Stimulated activated CD8-positive, alpha-beta memory T cell treated with anti-CD3 and anti-CD28 coated beads, Interleukin-12 subunit alpha, Interleukin-12 subunit beta, amount 100 ng/mL, for 24 hours (primary cell): ENCODE data around the gene INSC.

Experiments
- DNase-seq: peaks from one replicate; pipeline ENCODE4 v3.0.0-alpha.2; 2020; ENCODE audit errors: extremely low read depth

Gene INSC

DNA sequence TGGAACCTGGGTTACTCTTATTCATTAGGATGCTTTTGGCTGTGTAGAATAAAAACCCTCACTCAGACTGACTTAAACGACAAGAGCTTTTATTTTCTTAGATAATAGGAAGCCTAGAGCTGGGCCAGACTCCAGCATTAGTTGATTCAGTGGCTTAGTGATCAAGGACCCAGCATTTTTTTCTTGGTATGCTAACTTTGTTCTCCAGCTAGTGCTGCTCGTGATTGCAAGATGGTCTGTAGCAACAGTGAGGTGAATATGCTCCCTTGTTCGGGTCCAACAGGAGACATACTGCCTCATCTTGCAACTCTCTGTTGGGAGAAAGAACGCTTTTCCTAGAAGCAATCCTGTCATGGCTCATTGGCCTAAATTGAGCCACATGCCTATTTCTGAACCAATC, 33.4 kb downstream of the INSC start:
- no peak for DNase-seq

DNA sequence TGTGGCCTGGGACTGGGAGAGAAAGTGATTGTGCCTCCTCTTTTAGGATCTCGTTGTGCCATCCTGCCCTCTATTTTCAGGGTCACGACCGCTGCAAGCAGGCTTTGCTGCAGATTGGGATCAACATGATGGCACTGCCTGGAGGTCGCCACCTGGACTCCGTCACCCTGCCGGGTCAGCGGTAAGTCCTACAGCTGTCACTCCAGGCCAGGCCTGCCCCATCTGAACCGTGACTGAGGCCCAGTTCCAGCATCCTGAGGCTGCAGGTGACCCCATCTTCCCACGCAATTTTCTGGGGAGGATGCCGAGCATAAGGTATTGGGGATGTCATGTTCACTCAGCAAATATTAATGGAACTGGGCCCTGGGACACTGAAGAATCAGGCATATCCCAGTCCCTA, 34.3 kb downstream of the INSC start:
- DNase-seq = no peak

DNA sequence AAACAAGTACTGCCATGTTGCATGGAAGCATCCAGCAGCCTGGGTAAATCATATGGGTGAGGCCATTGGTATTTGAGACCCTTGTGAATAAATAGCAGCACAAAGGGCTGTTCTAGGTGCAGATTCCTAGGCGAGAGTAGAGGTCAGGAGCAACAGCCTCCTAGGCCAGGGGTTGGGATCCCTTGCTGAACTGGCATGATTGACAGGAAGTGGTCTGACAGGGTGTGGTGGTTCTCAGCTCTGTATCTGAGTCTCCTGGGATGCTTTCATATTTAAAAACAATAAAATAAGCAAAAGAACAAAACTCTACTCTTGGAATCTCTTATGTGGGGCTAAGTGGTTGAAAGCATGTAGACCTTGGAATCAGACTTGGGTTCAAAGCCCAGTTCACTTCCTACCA, 35.8 kb downstream of the INSC start:
- no peak for DNase-seq

DNA sequence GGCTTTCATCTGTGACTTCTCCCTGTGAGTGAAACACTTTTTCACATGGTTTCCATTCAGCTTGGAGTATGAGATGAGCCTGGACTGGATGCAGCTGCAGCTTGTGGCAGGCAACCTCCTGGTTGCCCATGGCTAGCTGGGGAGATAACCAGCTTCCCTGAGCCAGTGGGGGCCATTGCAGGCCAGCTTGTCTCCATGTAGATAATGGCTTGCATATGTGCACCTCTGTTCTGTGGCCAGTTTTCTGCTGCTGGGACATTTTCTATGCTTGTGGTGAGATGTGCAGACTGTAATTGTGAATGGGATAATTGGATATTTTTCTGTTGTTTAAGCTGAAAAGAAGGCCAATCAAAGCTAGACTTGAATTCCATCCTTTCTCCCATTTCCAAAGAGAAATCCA, 38.5 kb downstream of the INSC start:
- no peak for DNase-seq

DNA sequence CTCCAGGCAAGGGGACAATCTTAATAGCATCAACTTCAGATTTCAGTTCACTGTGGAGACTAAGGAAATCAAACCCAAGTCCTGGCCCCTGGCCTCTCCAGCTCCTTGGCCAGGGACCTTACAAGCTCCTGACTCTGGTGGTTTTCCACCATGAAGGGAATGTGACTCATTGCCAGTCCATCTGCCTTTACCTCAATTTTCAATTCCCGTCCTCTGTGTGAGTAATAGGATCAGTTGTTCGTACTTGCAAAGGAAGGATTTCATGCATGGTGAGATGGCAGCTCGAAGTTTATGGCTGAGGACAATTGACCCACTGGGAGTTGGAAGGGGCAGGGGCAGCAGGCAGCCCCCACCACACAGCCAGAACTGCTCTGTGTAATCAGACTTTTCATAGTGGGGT, 42.5 kb downstream of the INSC start:
- DNase-seq = no peak

DNA sequence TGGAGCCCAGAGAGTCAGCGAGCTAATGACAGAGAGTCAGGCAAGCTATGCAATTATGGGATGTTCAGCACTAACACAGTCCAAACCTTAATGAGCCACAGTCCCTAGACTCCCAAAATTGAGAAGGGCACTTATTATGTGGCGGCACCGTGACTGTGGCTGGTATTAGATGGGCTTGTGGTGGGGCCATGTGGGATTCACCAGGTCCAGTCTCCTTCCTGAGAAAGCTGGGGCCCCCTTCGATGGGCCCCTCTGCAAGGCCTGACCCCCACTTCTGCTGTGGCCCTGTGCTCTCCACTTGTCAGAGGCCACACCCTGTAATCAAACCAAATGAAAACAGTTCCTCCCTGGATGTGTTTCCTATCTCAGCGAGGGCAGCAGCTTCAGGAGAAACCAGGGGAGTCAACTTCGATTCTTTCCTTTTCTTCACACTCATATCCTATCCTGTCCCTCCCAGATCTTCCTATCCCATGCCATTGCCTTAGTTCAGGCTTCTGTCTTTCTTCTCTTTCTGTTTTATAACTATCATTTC, 42.9 kb downstream of the INSC start:
- DNase-seq = no peak

DNA sequence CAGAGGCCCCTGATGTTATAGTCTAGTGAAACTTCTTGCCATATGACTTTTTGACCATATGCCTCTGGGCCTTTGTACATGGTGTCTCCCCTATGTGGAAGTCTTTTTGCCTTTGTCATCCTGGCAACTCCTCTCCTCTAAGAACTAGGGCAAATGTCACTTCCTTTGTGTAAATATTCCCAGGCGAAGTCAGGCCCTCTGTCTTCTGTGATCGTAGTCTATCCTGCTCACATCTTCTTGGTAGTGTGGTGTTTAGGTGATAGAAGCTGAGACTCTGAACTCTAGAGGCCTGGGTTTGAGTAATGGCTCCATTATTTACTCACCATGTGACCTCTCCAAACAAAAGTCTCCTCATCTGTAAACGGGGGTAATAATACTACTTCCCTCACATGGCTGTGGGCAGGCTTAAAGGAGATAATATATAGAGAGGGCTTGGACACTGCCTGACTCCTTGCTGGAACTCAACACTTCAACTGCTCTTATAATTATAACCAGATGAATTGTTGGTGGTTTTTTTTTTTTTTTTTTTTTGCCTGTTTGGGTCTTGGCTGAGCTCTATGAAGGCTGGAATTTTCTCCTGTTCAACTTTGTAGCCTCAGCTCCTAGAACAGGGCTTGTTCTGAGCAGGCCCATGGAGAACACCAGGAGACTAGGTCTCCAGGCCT, 43.8 kb downstream of the INSC start:
- DNase-seq = no peak

DNA sequence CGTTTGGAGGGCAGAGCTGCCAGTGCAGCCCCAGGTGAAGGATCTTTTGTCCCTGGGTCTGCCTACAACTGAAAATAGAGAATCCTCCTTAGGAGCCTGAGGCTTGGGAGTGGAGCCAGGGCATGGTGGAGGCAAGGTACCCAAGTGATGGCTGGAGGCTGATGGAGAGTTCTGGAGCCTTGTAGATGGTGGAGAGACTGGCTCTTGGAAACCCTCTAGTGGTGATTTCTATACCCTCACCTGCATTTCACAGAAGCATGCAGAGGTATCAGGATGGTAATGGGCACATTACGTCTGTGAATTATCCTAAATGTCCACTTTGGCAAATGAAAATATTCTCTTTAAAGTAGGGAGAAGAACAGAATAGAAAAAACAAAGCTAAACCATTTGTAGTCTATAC, 44.4 kb downstream of the INSC start:
- DNase-seq = no peak

DNA sequence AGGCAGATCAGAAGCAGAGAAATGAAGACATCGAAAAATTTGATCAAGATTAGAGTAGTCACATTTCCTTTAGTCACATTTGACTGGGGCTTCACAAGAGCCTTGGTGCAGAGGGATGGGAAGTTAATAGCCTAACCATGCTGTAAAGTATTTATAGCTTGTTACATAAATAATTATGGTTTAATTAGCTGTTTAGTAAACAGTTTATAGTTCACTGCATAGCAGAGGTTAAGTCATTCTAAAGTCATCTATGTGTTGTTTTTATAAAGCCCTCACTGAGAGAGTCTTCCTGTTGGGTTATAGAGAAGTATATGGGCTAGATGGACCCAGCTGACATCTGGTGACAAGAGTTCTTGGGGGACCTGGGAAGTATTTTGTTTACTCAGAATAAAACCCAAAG, 47.1 kb downstream of the INSC start:
- no peak for DNase-seq

DNA sequence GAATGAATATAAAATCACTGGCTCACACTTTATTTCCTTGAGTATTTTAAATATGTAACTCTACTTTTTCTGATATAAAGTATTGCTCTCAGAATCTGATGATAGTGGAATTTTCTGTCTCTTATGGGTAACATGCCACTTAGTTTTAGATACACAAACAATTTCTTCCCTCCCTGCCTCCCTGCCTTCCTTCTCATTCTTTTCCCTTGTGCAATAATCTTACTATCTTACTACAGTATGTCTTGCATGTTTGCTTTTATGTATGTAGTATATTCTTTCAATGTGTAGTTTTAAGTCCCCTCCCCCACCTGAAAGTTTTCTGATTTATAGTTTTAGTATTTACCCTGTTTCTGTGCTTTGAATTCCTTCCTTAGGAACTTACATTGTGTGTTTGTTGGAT, 48.4 kb downstream of the INSC start:
- no peak for DNase-seq

DNA sequence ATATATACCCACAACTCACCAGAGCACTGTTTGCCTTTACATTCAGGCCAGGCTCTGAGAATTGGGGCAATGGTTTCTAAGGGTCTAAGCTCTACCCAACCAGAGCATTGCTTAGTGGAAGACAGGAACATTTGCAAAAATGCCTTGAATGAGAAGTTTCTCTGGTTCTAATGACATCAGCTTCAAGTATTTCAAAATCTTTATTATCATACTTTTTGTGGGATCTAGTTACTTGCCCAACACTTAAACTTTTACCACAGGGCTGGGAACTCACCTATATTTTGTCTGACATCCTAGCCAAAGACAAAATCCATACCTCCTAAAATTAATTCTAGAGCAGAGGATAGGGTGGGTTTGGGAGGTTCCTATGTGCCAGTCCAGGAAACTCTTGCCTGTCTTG, 51.5 kb downstream of the INSC start:
- DNase-seq = no peak

DNA sequence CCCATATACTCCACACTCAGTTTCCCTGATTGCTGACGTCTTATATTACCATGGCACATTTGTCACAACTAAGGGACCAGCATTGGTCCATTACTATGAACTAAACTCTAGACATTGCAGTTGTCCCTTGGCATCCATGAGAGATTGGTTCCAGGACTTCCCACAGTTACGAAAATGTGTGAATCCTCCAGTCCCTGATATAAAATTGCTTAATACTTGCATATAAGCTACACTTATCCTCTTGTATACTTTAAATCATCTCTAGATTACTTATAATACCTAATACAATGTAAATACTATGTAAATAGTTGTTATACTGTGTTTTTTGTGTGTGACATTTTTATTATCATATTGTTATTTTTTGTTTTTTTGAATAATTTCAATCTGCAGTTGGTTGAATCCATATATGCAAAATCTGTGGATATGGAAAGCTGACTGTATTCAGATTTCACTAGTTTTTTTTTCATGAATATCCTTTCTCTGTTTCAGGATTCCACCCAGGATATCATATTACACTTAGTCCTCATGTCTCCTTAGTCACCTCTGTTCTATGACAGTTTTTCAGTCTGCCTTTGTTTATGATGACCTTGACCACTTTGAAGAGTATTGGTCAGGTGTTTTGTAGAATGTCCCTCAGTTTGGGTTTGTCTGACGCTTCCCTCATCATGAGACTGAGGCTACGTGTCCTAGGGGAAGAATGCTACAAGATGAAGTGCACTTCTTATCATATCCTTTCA, 55.3 kb downstream of the INSC start:
- DNase-seq = no peak

DNA sequence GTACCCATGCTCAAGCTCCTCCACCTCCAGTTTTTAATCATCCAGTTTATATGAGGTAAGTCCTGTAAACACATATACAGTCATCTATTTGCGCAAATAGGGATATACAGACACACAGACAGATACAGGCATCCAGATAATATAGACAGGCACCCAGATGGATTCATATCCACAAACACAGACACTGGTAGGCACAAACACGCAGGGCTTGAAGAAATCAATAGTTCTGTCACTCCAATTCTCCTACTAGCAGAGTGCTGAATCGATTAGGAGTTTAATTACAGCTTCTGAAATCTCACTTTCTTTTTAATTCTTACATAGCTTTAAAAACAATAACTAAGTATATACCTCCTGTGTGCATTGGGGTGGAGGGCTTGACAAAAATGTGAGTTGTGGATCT, 56.0 kb downstream of the INSC start:
- no peak for DNase-seq

DNA sequence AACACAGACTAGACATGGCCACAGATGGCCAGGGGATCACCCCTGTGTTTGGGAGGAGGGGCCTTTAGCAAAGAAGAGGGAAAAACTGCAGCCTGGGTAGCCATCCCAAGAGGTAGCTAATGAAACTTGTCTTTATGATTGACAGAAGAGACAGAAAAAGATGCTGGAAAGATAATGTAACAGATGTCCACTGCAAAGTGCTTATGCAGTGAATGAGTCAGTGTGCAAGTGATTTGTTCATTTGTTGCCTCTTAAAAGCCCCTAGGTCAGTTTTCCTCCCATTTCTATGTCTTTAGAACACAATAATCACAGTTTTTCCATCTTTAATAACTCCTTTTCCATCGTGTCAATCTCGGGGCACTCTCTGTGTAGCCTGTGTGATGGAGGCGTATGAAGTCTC, 57.2 kb downstream of the INSC start:
- no peak for DNase-seq

DNA sequence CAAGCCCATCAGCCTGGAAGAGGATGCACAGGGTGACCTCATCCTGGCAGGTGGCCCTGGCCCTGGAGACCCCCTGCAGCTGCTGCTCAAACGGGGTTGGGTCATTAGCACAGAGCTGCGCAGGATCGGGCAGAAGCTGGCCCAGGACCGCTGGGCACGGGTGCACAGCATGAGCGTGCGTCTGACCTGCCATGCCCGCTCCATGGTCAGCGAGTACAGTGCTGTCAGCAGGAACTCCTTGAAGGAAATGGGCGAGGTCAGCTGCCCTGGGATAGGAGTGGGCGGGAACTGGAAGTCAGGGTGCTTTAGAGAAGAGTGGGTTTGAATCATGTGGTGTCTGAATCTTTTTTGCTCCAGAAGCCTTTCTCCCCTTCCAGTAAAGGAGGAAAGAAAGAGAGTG, 61.1 kb downstream of the INSC start:
- DNase-seq = no peak

DNA sequence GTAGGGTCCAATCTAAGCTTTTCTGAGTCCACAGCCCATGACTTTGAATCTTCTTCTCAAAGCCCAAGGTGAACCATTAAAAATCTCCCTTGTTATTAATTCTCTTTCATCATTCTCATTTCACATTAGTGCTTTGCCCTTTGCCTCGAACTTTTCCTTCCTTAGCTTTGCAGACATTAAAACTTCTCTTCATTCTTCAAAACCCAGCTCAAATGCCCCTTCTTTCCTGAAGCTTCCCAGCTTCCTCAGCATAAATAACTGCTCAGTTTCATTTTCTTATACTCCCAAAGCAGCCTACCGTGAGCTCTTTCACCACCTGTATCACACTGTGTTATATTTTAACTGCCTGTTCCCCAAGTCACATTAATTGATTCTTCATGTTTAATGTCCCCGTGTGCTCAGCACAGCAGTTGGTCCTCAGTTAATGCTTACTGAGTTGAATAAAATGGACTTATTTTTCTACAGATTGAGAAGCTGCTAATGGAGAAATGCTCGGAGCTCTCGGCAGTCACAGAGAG, 62.0 kb downstream of the INSC start:
- DNase-seq = no peak

DNA sequence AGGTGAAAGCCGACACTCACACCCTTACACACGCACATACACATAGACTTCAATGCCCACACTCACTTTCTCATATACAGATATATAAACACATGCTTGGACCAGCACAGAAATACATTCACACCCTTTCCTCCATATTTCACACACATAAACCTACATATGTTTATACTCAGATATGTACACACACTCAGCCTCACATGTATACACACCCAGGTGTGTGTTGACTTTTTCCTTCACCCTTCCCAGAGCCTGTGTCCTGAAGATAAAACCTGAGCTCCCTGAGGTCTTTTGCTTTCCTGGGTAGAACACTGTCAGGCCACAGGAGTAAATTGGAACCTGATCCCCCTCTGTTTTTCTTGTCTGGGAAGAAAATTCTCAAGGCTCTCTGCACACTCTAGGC, 62.8 kb downstream of the INSC start:
- DNase-seq = no peak

DNA sequence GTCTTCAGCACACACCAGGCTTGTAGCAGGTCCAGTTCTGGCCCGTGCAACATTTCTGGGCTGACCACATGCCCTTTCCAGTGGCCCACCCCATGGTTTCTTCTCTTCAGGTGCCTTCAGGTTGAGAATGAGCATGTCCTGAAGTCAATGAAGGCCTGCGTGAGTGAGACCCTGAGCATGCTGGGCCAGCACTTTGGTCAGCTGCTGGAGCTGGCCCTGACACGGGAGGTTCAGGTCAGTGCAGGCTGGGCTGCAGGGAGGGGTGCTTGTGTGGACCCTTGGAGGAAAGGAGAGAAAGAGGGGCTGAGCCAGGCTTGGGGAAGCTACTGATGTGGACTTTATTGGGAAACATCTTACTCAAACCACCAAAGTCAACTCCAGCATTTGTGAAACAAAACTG, 63.5 kb downstream of the INSC start:
- no peak for DNase-seq

DNA sequence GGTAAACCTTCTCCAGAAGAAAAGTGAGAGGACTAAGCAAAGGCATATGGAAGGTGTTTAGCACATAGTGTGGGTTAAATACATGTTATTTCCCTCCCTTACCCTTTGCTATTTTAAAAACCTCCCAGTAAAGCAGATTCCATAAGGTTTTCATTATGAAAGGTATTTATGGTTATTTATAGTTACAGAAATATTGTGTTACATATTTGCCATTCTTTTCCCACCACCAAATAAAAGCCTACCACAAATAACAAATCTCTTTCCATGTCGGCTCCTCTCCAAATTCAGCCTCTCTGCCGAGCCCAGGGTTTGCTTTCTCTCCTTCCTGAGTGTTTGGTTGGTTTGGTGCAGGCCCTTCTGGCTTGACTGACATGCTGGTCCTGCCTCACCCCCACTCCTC, 64.4 kb downstream of the INSC start:
- DNase-seq = no peak

DNA sequence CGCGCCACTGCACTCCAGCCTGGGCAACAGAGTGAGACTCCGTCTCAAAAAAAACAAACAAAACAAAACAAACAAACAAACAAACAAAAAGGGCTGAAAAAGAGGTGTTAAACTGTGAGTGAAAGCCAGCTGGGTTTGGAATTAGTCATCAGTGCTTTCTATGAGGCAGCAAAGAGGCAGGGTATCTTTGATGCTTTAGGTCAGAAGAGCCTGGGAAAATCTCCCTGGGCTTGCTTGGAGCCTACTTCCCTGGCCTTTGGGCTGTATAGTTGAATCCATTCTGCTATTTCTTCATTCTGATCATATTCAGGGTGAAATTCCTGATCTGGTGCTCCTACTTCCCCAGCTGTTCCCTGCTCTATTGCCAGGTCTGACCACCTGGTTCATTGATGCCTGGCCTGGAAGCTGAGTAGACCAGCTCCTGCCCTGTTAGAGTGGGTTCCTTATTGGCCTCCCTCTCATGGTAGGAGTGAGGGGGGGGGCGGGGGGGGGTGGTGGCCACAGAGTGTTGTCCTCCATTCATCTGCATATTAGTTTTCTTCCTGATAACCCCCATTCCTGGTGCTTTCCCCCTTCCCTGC, 65.6 kb downstream of the INSC start:
- no peak for DNase-seq

DNA sequence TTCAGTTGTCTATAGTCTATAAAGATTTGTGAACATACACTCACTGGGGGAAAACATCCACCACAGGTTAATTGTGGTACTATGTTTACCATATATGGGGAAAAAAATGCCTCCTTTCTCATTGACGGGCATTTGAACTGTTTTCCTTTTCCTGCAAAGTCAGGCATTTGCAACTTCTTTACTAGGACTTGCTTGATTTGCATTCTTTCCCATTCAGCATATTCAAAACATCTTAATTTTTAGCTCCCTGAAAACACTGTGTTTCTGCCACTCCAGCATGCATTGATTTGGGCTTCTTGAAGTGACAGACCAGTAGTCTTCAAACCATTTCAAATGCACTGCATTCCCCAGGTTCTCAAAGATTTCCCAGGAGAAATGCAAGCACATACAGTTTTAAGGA, 67.6 kb downstream of the INSC start:
- DNase-seq = no peak

DNA sequence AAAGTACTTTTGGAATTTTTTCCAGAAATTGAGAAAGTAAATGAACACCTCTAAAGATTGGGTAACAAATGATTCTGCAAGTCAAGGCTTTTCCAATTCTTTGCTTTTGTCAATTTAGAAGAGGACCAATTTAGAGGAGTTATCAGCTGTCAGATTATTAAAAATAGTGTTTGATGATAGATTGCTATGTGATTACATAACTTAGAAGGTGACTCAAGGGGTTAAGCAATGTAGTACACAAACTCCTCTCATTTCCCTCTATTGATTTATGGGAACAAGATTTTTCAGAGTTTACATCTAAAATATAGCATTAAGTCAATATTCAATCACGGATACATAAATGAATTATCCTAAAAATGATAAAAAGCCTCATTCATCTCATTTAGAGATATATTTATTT, 70.3 kb downstream of the INSC start:
- no peak for DNase-seq

DNA sequence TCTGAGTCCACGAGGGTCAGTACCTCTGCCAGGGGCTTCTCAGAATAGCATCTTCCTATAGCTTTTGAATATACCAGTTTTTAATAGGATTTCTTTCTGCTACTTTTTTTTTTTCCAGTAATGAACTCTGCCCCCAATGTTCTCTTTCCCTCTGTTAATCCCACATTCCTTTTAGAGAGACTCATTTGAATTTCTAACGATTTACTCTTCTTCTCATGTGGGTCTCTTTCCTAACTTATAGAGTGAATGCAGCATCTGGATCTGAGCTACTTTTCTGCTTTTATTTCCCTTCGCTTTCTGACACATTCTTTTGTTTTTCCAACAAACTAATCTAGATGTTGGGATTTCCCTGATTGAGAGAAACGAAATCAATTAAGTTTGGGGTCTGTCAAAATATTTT, 71.4 kb downstream of the INSC start:
- no peak for DNase-seq
